Measurements from ENCODE around the gene PCDH8. TPM values are rescaled to one million over a fixed set of nuclear protein-coding genes. Genes with fewer than 3 reads are reported as not detected.
A peak's percentile ranks its signal among the peaks of the same experiment; 100 is the strongest.

The PCDH8 gene
- total RNA-seq, 1 donor = 0.27 TPM

GRCh38 chr13:52851137-52851962 lies 2.9 kb upstream of the PCDH8 start:
- peak in 2 of 3 donors; percentile 28 to 48 for DNase-seq (ENCODE audit: low read depth in 2 of 3, low spot score in 2 of 3)

- peak in 2 of 3 donors; percentile 73 to 82 for DNase-seq (ENCODE audit: low read depth in 2 of 3, low spot score in 2 of 3)
These were observed 2.1 kb upstream of the PCDH8 start for GRCh38 chr13:52850396-52851136.

GRCh38 chr13:52850072-52850395 lies 1.6 kb upstream of the PCDH8 start:
- DNase-seq (ENCODE audit: low read depth in 2 of 3, low spot score in 2 of 3) = no peak

- DNase-seq (ENCODE audit: low read depth in 2 of 3, low spot score in 2 of 3) = no peak
These were observed 1.0 kb upstream of the PCDH8 start for GRCh38 chr13:52849291-52850071.

- no peak for DNase-seq (ENCODE audit: low read depth in 2 of 3, low spot score in 2 of 3)
These were observed 583 bp downstream of the PCDH8 start for GRCh38 chr13:52847682-52848432.

GRCh38 chr13:52847322-52847681 lies 1.1 kb downstream of the PCDH8 start:
- DNase-seq (ENCODE audit: low read depth in 2 of 3, low spot score in 2 of 3) = no peak

- peak in 2 of 3 donors; percentile 78 for DNase-seq (ENCODE audit: low read depth in 2 of 3, low spot score in 2 of 3)
These were observed 1.7 kb downstream of the PCDH8 start for GRCh38 chr13:52846567-52847321.

GRCh38 chr13:52845766-52846566 lies 2.5 kb downstream of the PCDH8 start:
- DNase-seq (ENCODE audit: low read depth in 2 of 3, low spot score in 2 of 3) = peak in 2 of 3 donors; percentile 69 to 81

- DNase-seq (ENCODE audit: low read depth in 2 of 3, low spot score in 2 of 3) = peak in 2 of 3 donors; percentile 29 to 58
These were observed 3.1 kb downstream of the PCDH8 start for GRCh38 chr13:52845334-52845761.

- peak in 2 of 3 donors; percentile 26 to 31 for DNase-seq (ENCODE audit: low read depth in 2 of 3, low spot score in 2 of 3)
These were observed 3.6 kb downstream of the PCDH8 start for GRCh38 chr13:52844836-52845235.

- no peak for DNase-seq (ENCODE audit: low read depth in 2 of 3, low spot score in 2 of 3)
These were observed 6.0 kb downstream of the PCDH8 start for GRCh38 chr13:52842441-52842840.

GRCh38 chr13:52840066-52840465 lies 8.4 kb downstream of the PCDH8 start:
- DNase-seq (ENCODE audit: low read depth in 2 of 3, low spot score in 2 of 3) = no peak

- DNase-seq (ENCODE audit: low read depth in 2 of 3, low spot score in 2 of 3) = no peak
These were observed 9.9 kb downstream of the PCDH8 start for GRCh38 chr13:52838433-52839107.

GRCh38 chr13:52837850-52838249 lies 10.6 kb downstream of the PCDH8 start:
- no peak for DNase-seq (ENCODE audit: low read depth in 2 of 3, low spot score in 2 of 3)

- no peak for DNase-seq (ENCODE audit: low read depth in 2 of 3, low spot score in 2 of 3)
These were observed 13.2 kb downstream of the PCDH8 start for GRCh38 chr13:52835071-52835839.

GRCh38 chr13:52833296-52833875 lies 15.1 kb downstream of the PCDH8 start:
- no peak for DNase-seq (ENCODE audit: low read depth in 2 of 3, low spot score in 2 of 3)

GRCh38 chr13:52832313-52832712 lies 16.1 kb downstream of the PCDH8 start:
- no peak for DNase-seq (ENCODE audit: low read depth in 2 of 3, low spot score in 2 of 3)

All from hematopoietic multipotent progenitor cell (in vitro differentiated cells).